OCI-LY7 (cell line): ENCODE measurements around the gene LYPD5.

Source experiments
- EZH2phosphoT487 ChIP-seq: fragments of 200-600 bp; sonication (generic); IDR thresholded peaks from 2 replicates; pipeline ENCODE4 v1.6.1; 2018; ENCODE audit warnings: low read depth, borderline replicate concordance, mild to moderate bottlenecking, mixed run types, antibody characterized with exemption, low read length, moderate library complexity, mixed read lengths
- TF ChIP-seq, protein P1 (sequence below): fragments of 200-600 bp; sonication (generic); conservative IDR thresholded peaks from 2 replicates; pipeline ENCODE4 v1.5.1; 2014; ENCODE audit warnings: mild to moderate bottlenecking, antibody characterized with exemption, low read length, moderate library complexity, mixed read lengths

- TF ChIP-seq, protein P1, sequence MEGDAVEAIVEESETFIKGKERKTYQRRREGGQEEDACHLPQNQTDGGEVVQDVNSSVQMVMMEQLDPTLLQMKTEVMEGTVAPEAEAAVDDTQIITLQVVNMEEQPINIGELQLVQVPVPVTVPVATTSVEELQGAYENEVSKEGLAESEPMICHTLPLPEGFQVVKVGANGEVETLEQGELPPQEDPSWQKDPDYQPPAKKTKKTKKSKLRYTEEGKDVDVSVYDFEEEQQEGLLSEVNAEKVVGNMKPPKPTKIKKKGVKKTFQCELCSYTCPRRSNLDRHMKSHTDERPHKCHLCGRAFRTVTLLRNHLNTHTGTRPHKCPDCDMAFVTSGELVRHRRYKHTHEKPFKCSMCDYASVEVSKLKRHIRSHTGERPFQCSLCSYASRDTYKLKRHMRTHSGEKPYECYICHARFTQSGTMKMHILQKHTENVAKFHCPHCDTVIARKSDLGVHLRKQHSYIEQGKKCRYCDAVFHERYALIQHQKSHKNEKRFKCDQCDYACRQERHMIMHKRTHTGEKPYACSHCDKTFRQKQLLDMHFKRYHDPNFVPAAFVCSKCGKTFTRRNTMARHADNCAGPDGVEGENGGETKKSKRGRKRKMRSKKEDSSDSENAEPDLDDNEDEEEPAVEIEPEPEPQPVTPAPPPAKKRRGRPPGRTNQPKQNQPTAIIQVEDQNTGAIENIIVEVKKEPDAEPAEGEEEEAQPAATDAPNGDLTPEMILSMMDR: no peak
- TF ChIP-seq EZH2phosphoT487: no peak
Measured at GRCh38 chr19:43748685-43749084, 53.6 kb downstream of the LYPD5 start.
